Heart left ventricle (tissue), 13 donors: ENCODE results near the gene PLEKHN1.

Source experiments
- POLR2A ChIP-seq, 2 donors: fragments of 450-650 bp; IDR thresholded peaks; one replicate each; pipeline ENCODE4 v1.6.1; 2017; ENCODE audit warnings: antibody characterized with exemption in 2 of 2, mild to moderate bottlenecking in 2 of 2, moderate library complexity in 2 of 2
- TF ChIP-seq, protein P1 (sequence below), 12 donors: fragments of 200-600 bp; sonication (generic) in 4 of 12; IDR thresholded peaks; one replicate each; pipeline versions ENCODE4 v1.5.0 to v1.8.0; 2018 to 2022; ENCODE audit warnings: antibody characterized with exemption in 12 of 12, mild to moderate bottlenecking in 5 of 12
- donor health status: ischemic (EF 13 %, LVEDD 7.1; RV severe dilation, severe dysfunction).
- donor health status: DM: no; HTN: yes; CAD: no.
- donor health status: DM: no; HTN: no; CAD: no.
- donor health status: ischemic (EF 25% LVEDD 6.9; RV normal size, moderate dysfunction).
- donor health status: ischemic (EF 25% LVEDD 5.7; RV mildly dilated, moderate dysfunction).
- donor health status: ischemic (EF 35%, LVEDD 5.7; RV mildly dilated, moderate dysfunction).
- donor health status: nonischemic (EF 11% LVEDD 7.7; RV severe dilation, severe dysfunction).
- donor health status: DM: yes; HTN: yes; CAD: no.
- donor health status: PGD.
- donor health status: ischemic (EF 29% LVEDD 5.4; RV normal size, mild dysfunction).
- donor health status: nonischemic (EF 23%, LVEDD 6.1; RV moderate dilation, normal function).

DNA sequence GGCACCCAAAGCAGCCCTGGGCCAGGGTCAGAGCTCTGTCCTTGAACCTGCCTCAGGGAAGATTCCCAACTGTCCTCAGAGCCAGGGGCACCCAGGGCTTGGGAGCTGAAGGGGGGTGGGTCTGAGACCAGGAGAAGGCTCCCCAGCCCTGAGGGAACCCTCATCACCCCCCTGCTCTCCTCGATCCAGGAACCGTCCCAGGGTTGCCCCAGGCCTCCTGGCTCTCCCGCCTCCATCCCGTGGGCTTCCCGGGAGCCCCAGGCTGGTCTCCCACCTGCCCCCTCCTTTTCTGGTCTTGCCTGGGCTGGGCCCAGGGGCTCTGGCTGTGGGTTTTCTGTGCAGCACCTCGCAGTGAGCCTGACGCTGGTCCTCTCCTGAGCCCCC is 49.2 kb upstream of the PLEKHN1 start:
- TF ChIP-seq, protein P1, sequence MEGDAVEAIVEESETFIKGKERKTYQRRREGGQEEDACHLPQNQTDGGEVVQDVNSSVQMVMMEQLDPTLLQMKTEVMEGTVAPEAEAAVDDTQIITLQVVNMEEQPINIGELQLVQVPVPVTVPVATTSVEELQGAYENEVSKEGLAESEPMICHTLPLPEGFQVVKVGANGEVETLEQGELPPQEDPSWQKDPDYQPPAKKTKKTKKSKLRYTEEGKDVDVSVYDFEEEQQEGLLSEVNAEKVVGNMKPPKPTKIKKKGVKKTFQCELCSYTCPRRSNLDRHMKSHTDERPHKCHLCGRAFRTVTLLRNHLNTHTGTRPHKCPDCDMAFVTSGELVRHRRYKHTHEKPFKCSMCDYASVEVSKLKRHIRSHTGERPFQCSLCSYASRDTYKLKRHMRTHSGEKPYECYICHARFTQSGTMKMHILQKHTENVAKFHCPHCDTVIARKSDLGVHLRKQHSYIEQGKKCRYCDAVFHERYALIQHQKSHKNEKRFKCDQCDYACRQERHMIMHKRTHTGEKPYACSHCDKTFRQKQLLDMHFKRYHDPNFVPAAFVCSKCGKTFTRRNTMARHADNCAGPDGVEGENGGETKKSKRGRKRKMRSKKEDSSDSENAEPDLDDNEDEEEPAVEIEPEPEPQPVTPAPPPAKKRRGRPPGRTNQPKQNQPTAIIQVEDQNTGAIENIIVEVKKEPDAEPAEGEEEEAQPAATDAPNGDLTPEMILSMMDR (IDR thresholded peaks at IDR 0.05) = no peak
- TF ChIP-seq POLR2A (IDR thresholded peaks at IDR 0.05) = no peak
